Measurements from ENCODE around the gene ASPSCR1. TPM values are rescaled to one million over a fixed set of nuclear protein-coding genes. Genes with fewer than 3 reads are reported as not detected.

Gene ASPSCR1
- total and polyA plus RNA-seq, 2 of the 13 experiments (the other 11 are each of a cell fraction or from before 2014, with no cell fraction given): 274 to 314 TPM

DNA sequence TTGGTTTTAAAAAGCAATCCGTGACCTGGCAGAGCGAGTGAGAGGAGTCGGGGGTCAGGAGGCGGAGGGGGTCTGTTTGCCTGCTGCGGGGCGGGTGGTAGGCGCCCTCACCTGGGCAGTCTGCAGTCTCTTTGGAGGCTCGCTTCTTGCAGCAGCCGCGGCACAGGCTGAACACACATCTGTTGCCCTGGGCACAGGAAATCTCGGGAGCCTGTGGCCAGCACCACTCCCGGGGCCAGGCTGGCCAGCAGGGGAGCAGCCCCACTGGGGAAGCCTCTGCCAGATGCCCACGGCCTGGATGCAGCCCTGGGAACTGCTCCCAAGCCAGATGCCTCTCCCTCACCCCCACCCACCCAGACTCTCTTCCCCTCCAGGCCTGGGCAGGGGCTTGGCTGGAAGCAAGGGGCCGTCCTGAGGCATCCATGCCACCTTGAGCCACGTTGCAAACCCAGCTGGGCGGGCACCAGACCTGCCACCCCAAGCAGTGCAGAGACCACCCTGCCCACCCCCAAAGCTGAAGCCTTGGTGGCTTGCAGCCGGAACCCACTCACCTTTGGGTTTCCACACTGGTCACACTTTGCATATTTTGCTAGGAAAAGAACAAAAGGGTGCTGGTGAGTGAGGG, 80.9 kb downstream of the ASPSCR1 start (continued):
- TF ChIP-seq POLR2A (IDR thresholded peaks at IDR 0.05; ENCODE audit: insufficient read depth in 1 of 2, low read depth in 2 of 2, low read length in 2 of 2) (no peak), SALL2 (CRISPR knock-in tag; IDR thresholded peaks at IDR 0.05) (no peak), NKX3-1 (CRISPR knock-in tag; IDR thresholded peaks at IDR 0.05) (no peak), ATRX (CRISPR knock-in tag; IDR thresholded peaks at IDR 0.05; ENCODE audit: borderline replicate concordance) (no peak), ZNF619 (CRISPR knock-in tag; IDR thresholded peaks at IDR 0.05) (no peak), NFYC (CRISPR knock-in tag; IDR thresholded peaks at IDR 0.05) (no peak), ZNF552 (CRISPR knock-in tag; IDR thresholded peaks at IDR 0.05; ENCODE audit: borderline replicate concordance) (0 out of 2 replicates have a peak, but pooled peaks have one; percentile 36), RBFOX2 (IDR thresholded peaks at IDR 0.05; ENCODE audit: low read depth, low read length) (peak; percentile 82), ZNF232 (CRISPR knock-in tag; IDR thresholded peaks at IDR 0.05; ENCODE audit: borderline replicate concordance) (no peak), ZNF20 (CRISPR knock-in tag; IDR thresholded peaks at IDR 0.05) (no peak), ATF7 (IDR thresholded peaks at IDR 0.05) (no peak), ATF7 (CRISPR knock-in tag; IDR thresholded peaks at IDR 0.05) (no peak), ZMYM3 (CRISPR knock-in tag; IDR thresholded peaks at IDR 0.05) (no peak), ZNF749 (CRISPR knock-in tag; IDR thresholded peaks at IDR 0.05; ENCODE audit: borderline replicate concordance) (no peak), ZNF17 (CRISPR knock-in tag; IDR thresholded peaks at IDR 0.05) (no peak), ZFP90 (CRISPR knock-in tag; IDR thresholded peaks at IDR 0.05; ENCODE audit: borderline replicate concordance) (no peak)
- TF ChIP-seq, protein P1, sequence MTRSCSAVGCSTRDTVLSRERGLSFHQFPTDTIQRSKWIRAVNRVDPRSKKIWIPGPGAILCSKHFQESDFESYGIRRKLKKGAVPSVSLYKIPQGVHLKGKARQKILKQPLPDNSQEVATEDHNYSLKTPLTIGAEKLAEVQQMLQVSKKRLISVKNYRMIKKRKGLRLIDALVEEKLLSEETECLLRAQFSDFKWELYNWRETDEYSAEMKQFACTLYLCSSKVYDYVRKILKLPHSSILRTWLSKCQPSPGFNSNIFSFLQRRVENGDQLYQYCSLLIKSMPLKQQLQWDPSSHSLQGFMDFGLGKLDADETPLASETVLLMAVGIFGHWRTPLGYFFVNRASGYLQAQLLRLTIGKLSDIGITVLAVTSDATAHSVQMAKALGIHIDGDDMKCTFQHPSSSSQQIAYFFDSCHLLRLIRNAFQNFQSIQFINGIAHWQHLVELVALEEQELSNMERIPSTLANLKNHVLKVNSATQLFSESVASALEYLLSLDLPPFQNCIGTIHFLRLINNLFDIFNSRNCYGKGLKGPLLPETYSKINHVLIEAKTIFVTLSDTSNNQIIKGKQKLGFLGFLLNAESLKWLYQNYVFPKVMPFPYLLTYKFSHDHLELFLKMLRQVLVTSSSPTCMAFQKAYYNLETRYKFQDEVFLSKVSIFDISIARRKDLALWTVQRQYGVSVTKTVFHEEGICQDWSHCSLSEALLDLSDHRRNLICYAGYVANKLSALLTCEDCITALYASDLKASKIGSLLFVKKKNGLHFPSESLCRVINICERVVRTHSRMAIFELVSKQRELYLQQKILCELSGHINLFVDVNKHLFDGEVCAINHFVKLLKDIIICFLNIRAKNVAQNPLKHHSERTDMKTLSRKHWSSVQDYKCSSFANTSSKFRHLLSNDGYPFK (CRISPR knock-in tag; IDR thresholded peaks at IDR 0.05; ENCODE audit: borderline replicate concordance): no peak; the same call in 1 of the 2 replicates
- TF ChIP-seq, protein P2, sequence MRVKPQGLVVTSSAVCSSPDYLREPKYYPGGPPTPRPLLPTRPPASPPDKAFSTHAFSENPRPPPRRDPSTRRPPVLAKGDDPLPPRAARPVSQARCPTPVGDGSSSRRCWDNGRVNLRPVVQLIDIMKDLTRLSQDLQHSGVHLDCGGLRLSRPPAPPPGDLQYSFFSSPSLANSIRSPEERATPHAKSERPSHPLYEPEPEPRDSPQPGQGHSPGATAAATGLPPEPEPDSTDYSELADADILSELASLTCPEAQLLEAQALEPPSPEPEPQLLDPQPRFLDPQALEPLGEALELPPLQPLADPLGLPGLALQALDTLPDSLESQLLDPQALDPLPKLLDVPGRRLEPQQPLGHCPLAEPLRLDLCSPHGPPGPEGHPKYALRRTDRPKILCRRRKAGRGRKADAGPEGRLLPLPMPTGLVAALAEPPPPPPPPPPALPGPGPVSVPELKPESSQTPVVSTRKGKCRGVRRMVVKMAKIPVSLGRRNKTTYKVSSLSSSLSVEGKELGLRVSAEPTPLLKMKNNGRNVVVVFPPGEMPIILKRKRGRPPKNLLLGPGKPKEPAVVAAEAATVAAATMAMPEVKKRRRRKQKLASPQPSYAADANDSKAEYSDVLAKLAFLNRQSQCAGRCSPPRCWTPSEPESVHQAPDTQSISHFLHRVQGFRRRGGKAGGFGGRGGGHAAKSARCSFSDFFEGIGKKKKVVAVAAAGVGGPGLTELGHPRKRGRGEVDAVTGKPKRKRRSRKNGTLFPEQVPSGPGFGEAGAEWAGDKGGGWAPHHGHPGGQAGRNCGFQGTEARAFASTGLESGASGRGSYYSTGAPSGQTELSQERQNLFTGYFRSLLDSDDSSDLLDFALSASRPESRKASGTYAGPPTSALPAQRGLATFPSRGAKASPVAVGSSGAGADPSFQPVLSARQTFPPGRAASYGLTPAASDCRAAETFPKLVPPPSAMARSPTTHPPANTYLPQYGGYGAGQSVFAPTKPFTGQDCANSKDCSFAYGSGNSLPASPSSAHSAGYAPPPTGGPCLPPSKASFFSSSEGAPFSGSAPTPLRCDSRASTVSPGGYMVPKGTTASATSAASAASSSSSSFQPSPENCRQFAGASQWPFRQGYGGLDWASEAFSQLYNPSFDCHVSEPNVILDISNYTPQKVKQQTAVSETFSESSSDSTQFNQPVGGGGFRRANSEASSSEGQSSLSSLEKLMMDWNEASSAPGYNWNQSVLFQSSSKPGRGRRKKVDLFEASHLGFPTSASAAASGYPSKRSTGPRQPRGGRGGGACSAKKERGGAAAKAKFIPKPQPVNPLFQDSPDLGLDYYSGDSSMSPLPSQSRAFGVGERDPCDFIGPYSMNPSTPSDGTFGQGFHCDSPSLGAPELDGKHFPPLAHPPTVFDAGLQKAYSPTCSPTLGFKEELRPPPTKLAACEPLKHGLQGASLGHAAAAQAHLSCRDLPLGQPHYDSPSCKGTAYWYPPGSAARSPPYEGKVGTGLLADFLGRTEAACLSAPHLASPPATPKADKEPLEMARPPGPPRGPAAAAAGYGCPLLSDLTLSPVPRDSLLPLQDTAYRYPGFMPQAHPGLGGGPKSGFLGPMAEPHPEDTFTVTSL (CRISPR knock-in tag; IDR thresholded peaks at IDR 0.05; ENCODE audit: borderline replicate concordance): no peak
- TF ChIP-seq, protein P3, sequence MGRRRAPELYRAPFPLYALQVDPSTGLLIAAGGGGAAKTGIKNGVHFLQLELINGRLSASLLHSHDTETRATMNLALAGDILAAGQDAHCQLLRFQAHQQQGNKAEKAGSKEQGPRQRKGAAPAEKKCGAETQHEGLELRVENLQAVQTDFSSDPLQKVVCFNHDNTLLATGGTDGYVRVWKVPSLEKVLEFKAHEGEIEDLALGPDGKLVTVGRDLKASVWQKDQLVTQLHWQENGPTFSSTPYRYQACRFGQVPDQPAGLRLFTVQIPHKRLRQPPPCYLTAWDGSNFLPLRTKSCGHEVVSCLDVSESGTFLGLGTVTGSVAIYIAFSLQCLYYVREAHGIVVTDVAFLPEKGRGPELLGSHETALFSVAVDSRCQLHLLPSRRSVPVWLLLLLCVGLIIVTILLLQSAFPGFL (CRISPR knock-in tag; IDR thresholded peaks at IDR 0.05): no peak
- TF ChIP-seq, protein P4, sequence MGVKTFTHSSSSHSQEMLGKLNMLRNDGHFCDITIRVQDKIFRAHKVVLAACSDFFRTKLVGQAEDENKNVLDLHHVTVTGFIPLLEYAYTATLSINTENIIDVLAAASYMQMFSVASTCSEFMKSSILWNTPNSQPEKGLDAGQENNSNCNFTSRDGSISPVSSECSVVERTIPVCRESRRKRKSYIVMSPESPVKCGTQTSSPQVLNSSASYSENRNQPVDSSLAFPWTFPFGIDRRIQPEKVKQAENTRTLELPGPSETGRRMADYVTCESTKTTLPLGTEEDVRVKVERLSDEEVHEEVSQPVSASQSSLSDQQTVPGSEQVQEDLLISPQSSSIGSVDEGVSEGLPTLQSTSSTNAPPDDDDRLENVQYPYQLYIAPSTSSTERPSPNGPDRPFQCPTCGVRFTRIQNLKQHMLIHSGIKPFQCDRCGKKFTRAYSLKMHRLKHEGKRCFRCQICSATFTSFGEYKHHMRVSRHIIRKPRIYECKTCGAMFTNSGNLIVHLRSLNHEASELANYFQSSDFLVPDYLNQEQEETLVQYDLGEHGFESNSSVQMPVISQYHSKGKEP (CRISPR knock-in tag; IDR thresholded peaks at IDR 0.05): no peak
